ENCODE data around the gene LEMD2. TPM values are rescaled to one million over a fixed set of nuclear protein-coding genes. Genes with fewer than 3 reads are reported as not detected.

LEMD2 gene
- total RNA-seq, 1 donor from 2014 or later = 51.9 TPM

GRCh38 chr6:33724102-33725023 lies 64.6 kb downstream of the LEMD2 start:
- DNase-seq (ENCODE audit: low read depth) = no peak

GRCh38 chr6:33723371-33724085 lies 65.4 kb downstream of the LEMD2 start:
- no peak for DNase-seq (ENCODE audit: low read depth)

DNA sequence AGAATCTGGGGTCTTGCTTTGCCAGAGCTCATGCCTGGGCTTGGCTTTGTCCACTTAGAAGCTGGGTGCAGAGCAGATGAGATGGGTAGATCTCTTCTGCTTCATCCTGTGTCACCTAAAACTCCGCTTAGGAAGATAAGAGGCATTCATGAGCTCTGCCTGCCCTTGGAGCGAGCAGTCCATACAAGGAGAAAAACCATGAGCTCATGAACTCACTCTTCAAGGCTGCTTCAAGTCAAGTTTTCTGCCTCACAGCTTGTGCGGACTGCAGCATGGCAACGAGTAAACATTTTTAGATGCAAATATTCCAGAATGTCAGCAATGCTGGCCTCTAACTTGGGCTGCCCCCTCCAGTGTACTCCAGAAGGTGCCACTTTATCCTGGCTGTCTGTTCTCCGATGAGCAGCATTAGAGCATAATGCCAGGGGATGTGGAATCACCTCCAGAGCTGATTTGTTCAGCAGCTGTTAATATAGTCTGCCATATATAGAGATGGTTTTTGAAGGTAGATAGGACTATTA lies 66.8 kb downstream of the LEMD2 start:
- no peak for DNase-seq (ENCODE audit: low read depth)

- DNase-seq (ENCODE audit: low read depth) = no peak
These were observed 67.4 kb downstream of the LEMD2 start for GRCh38 chr6:33721508-33721907.

Other genes starting within 250 kb of the LEMD2 start
- 23.9 and 27.3 TPM in 2 replicates for gene BAK1, start 208.9 kb downstream of the LEMD2 start, total RNA-seq
- 15.7 and 17.3 TPM in 2 replicates for gene ITPR3, start 167.8 kb downstream of the LEMD2 start, total RNA-seq
- gene UQCC2, start 77.4 kb downstream of the LEMD2 start, total RNA-seq = 47.2 and 73.0 TPM in 2 replicates
- 70.3 and 72.6 TPM in 2 replicates for gene IP6K3, start 42.2 kb downstream of the LEMD2 start, total RNA-seq
- gene MLN, start 14.9 kb upstream of the LEMD2 start, total RNA-seq = not detected in 2 replicates

Measured in myocyte (in vitro differentiated cells).